ACC112 (cell line): ENCODE measurements around the gene HOXC5.
"Not testable (repeated sequence)": the region's sequence is repeated elsewhere in the genome, so short reads cannot be mapped to it uniquely, and the experiment has no call there.

Experiments
- H2AFZ ChIP-seq: fragments of 200-600 bp; sonication (generic); one replicate; pipeline ENCODE4 v1.6.0; 2017; ENCODE audit warnings: antibody characterized with exemption, low read length; ENCODE audit not compliant: unreplicated experiment
- H3K27ac ChIP-seq: fragments of 200-600 bp; sonication (generic); 2 replicates; pipeline ENCODE4 v1.5.1; 2014; ENCODE audit warnings: low read depth, mild to moderate bottlenecking, antibody characterized with exemption, low read length, moderate library complexity
- H3K27me3 ChIP-seq: fragments of 200-600 bp; sonication (generic); 2 replicates; pipeline ENCODE4 v1.6.1; 2014; ENCODE audit warnings: mild to moderate bottlenecking, antibody characterized with exemption, low read length, moderate library complexity, mixed read lengths; ENCODE audit not compliant: insufficient read depth
- H3K36me3 ChIP-seq: fragments of 200-600 bp; sonication (generic); 2 replicates; pipeline ENCODE4 v1.6.1; 2016; ENCODE audit warnings: mild to moderate bottlenecking, antibody characterized with exemption, low read length, moderate library complexity, mixed read lengths; ENCODE audit not compliant: insufficient read depth
- H3K4me1 ChIP-seq: fragments of 200-600 bp; sonication (generic); one replicate; pipeline ENCODE4 v1.6.1; 2016; ENCODE audit warnings: low read length, mixed read lengths; ENCODE audit not compliant: insufficient read depth, unreplicated experiment, control insufficient read depth
- H3K4me3 ChIP-seq: fragments of 200-600 bp; sonication (generic); 2 replicates; pipeline ENCODE4 v1.5.1; 2014; ENCODE audit warnings: mild to moderate bottlenecking, low read depth, low read length
- H3K79me2 ChIP-seq: fragments of 200-600 bp; sonication (generic); one replicate; pipeline ENCODE4 v1.6.0; 2016; ENCODE audit warnings: low read length; ENCODE audit not compliant: control insufficient read depth, unreplicated experiment, insufficient read depth

The HOXC5 gene

GRCh38 chr12:54038871-54039414 lies 6.1 kb downstream of the HOXC5 start:
- H3K79me2 ChIP-seq: no peaks in the 10 kb centered on the region
- no peaks in the 10 kb centered on the region for H3K27me3 ChIP-seq
- H3K36me3 ChIP-seq: no peaks in the 10 kb centered on the region
- no peak overlapping the region for H2AFZ ChIP-seq
- H3K27ac ChIP-seq: no peak overlapping the region
- H3K4me3 ChIP-seq: no peak overlapping the region
- peaks cover 9% of the 10 kb centered on the region for H3K4me1 ChIP-seq

DNA sequence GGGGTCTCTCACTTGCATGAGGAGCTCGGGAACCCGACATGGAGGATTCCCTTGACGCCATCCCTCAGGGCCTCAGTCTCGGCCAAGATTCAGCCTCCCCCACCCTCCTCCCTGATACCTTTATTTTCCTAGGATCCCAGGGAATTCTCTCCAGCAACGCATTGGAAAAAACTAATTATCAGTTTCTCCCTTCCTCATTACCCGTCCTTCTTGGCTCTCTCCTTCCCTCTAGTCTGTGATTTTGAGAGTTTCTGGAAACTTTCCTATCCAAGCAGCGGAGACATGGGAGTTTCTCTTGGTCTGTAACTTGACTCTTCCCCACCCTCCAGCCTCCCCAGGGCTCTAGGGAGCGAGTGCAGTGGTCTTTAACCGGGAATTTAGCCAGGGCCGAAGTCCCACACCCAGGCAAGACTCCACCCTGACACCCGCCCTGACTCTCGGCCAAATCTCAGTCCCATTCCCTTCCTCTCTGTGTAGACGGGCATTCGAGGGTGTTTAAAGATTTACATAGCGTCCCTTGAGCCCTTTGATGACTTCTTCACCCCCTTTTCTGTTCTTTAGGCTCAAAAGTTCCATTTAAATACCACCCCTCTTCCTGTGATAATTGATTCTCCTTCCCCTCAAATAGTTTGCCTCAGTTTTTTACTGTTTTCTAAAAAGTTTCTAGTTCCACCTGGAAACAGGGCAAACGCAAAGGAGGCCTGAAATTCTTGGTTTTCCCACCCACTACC lies 6.7 kb downstream of the HOXC5 start:
- Histone ChIP-seq H3K36me3 (no peaks in the 10 kb centered on the region), H3K4me1 (peaks cover 6% of the 10 kb centered on the region), H2AFZ (no peak overlapping the region), H3K79me2 (no peaks in the 10 kb centered on the region), H3K27me3 (no peaks in the 10 kb centered on the region), H3K4me3 (peak overlapping the region; percentile 27; the same call in 1 of the 2 replicates), H3K27ac (no peak overlapping the region)

GRCh38 chr12:54040148-54040494 lies 7.3 kb downstream of the HOXC5 start:
- Histone ChIP-seq H3K27ac (no peak overlapping the region), H3K27me3 (no peaks in the 10 kb centered on the region), H2AFZ (no peak overlapping the region), H3K4me1 (peaks cover 6% of the 10 kb centered on the region), H3K36me3 (no peaks in the 10 kb centered on the region), H3K4me3 (peak overlapping the region; percentile 27; the same call in 1 of the 2 replicates), H3K79me2 (no peaks in the 10 kb centered on the region)

DNA sequence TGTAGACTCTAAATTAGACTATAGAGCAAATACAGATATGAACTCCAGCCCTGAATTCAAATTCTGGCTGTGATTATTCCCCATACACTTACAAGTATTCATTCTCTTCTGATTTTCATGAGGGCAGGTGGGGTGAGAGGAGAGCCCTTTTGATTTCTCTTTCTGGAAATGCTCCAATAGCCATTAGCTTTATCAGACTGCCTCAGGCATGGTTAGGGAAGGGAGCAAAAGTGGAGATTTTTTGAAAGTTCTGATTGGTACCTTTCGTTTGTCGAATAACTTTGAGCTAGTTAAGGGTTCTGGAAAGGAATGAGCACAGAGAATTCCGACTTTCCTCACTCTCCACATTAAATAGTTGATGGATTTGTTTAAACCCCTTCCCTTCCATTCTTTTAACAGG lies 7.8 kb downstream of the HOXC5 start:
- H3K27ac ChIP-seq: no peak overlapping the region
- H3K27me3 ChIP-seq: no peaks in the 10 kb centered on the region

DNA sequence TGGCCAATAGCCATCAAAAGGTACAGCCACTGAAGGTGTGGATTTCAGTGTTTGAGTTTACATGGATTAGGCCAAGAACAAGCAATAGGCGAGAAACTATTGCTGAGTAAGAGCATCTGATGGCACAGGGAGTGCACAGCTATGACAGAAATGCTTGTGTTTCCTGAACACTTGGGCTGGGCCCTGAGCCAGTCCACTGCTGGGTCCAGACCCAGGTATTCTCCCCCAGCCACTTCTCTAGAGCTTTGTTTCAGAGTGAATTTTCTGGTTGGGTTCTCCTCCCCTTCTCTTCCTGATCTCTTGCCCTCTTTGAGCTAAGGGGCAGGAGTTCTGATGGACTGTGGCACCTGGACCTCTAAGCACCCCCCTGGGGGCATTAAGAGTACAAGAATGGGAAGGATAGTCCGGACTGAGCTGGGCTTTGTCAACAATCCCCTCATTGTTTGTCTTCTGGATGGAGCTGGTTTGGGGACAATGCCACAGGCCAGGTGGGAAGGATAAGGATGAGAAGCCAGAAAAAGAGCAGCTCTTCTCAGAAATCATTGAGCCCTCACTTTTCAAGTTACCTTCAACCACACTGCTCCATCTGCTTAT lies 8.3 kb downstream of the HOXC5 start:
- Histone ChIP-seq H3K79me2 (no peaks in the 10 kb centered on the region), H3K27ac (no peak overlapping the region), H2AFZ (no peak overlapping the region), H3K4me1 (peaks cover 6% of the 10 kb centered on the region), H3K36me3 (no peaks in the 10 kb centered on the region), H3K27me3 (no peaks in the 10 kb centered on the region), H3K4me3 (no peak overlapping the region)

More for the DNA sequence above, 7.8 kb downstream of the HOXC5 start:
- peaks cover 6% of the 10 kb centered on the region for H3K4me1 ChIP-seq
- no peaks in the 10 kb centered on the region for H3K36me3 ChIP-seq
- H2AFZ ChIP-seq: no peak overlapping the region
- H3K79me2 ChIP-seq: no peaks in the 10 kb centered on the region
- no peak overlapping the region for H3K4me3 ChIP-seq

DNA sequence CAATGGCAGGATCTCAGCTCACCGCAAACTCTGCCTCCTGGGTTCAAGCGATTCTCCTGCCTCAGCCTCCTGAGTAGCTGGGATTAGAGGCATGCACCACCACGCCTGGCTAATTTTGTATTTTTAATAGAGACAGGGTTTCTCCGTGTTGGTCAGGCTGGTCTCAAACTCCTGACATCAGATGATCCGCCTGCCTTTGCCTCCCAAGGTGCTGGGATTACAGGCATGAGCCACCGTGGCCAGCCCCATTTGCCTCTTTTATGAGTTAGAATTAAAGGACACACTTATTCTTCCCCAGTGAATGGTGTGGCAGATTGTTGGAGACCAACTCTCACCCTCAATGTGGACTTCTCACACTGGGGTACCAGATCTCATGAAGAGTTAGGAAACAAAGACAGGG lies 9.2 kb downstream of the HOXC5 start:
- H3K4me1 ChIP-seq, H3K27me3 ChIP-seq, H3K36me3 ChIP-seq, H3K4me3 ChIP-seq, H3K27ac ChIP-seq, H2AFZ ChIP-seq, H3K79me2 ChIP-seq: not testable (repeated sequence)

GRCh38 chr12:54042970-54043853 lies 10.4 kb downstream of the HOXC5 start:
- Histone ChIP-seq H2AFZ (no peak overlapping the region), H3K27me3 (no peaks in the 10 kb centered on the region), H3K4me3 (no peak overlapping the region), H3K36me3 (no peaks in the 10 kb centered on the region), H3K27ac (no peak overlapping the region), H3K79me2 (no peaks in the 10 kb centered on the region), H3K4me1 (peaks cover 6% of the 10 kb centered on the region)

DNA sequence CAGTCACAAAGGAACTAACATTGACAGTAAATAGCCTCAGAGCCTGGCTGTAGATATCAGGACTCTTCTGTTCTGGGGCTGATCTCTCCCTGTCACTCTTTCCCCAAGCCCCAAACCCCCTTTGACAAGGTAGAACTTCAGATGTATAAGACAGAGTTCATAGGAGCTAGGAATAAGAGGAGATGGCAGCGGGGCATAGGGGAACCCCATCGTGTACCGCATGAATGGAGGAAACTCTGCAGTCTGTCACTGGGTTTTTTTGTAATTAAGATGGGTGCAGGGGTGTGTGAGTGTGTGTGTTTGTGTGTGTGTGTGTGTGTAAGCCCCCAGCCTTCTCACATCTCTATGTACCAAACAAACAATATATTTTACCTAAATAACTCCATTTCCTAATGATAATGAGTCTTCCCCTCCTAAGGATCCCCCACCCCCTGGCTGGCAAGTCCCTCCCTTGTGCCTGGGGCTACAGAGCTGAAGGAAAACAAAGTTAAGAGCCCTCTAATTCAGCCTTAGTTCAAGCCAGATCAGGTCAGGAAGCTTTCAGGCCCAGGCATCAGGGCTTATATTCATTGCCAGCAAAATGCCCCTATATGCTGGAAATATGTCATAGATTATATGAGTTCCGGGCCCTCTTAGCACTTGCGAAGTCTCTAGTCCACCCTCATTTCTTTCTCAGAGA lies 11.7 kb downstream of the HOXC5 start:
- peaks cover 4% of the 10 kb centered on the region for H3K4me1 ChIP-seq
- H3K4me3 ChIP-seq: no peak overlapping the region
- H3K36me3 ChIP-seq: no peaks in the 10 kb centered on the region
- H3K79me2 ChIP-seq: no peaks in the 10 kb centered on the region
- no peak overlapping the region for H3K27ac ChIP-seq
- H2AFZ ChIP-seq: no peak overlapping the region
- H3K27me3 ChIP-seq: no peaks in the 10 kb centered on the region

- Histone ChIP-seq H3K79me2 (no peaks in the 10 kb centered on the region), H3K4me1 (no peaks in the 10 kb centered on the region), H3K27ac (no peak overlapping the region), H2AFZ (no peak overlapping the region), H3K4me3 (no peak overlapping the region), H3K27me3 (no peaks in the 10 kb centered on the region), H3K36me3 (no peaks in the 10 kb centered on the region)
These were observed 12.6 kb downstream of the HOXC5 start for GRCh38 chr12:54045401-54045800.

DNA sequence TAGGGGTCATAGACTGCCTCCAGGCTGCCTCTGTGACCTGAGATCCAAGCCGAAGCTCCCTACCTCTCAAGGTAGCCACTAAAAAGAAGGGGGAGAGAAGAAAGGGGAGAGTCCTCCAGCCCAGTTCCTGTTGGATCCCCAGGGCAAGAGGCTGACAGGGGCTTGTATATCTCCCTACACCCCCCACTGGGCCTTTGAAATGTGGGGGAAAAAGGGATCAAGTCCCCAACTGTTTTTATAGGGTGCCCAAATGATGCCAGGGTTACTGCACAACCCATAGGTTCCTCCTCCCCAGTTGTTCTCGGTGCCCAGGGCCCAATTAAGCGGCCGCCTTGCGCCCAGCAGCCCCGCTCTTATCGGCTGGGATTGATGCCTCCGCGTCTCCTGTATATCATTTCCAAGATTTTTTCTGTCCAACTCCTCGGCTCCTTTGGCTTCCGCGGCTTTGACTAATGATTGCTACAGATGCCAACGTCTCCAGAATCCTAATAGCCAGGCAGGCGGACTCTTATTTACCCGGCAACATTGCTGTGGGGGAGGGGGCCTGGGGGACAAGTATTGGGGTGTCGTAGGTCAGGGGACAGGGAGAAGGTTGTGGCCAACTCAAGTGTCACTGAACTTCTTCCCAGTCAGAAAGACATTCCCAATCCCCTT lies 13.1 kb downstream of the HOXC5 start:
- H3K4me3 ChIP-seq: no peak overlapping the region
- no peaks in the 10 kb centered on the region for H3K79me2 ChIP-seq
- no peak overlapping the region for H2AFZ ChIP-seq
- no peaks in the 10 kb centered on the region for H3K27me3 ChIP-seq
- no peaks in the 10 kb centered on the region for H3K4me1 ChIP-seq
- H3K36me3 ChIP-seq: no peaks in the 10 kb centered on the region
- H3K27ac ChIP-seq: no peak overlapping the region
